GM18858 (cell line): ENCODE measurements around the gene IFI44L.

Experiments
- ATAC-seq: cut with Tn5 transposase; IDR thresholded peaks from one replicate; pipeline ENCODE4 v1.9.1; 2021; ENCODE audit not compliant: unreplicated experiment

IFI44L gene

DNA sequence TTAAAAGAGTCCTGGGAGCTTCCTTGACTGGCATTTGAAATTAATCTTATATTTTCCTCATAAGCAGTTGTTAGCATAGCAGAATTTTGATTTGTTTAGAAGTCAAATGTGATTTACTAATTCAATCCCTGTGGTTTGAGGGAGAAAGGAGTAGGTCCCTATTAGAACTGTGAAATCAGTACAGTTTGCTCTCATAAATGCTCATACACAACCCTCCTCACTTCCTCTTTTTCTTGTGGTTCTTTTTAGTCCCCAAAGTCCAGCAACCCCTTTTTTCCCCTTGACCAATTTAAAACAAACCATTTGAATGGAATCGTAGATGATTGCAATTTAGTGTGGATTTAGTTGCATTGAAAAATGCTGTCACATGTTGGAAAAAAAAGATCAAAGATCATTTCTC, 20.2 kb downstream of the IFI44L start:
- peak; percentile 78 for ATAC-seq

DNA sequence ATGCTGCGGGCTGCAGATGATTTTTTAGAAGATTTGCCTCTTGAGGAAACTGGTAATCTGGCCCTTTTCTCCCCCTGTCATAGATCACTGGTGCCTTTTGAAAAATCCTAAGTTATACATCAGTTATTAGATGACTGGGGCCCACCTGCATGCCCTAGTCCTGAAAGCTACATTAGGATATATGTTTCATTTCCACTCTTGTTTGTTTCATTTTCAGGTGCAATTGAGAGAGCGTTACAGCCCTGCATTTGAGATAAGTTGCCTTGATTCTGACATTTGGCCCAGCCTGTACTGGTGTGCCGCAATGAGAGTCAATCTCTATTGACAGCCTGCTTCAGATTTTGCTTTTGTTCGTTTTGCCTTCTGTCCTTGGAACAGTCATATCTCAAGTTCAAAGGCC, 21.3 kb downstream of the IFI44L start:
- ATAC-seq, result peak; percentile 31

DNA sequence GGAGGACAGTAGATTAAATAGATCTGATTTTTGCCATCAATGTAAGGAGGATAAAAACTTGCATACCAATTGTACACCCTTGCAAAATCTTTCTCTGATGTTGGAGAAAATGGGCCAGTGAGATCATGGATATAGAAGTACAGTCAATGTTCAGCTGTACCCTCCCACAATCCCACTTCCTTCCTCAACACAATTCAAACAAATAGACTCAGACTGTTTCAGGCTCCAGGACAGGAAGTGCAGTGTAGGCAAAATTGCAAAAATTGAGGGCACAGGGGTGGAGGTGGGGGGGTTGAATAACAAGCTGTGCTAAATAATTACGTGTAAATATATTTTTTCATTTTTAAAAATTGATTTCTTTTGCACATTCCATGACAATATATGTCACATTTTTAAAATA, 25.5 kb downstream of the IFI44L start:
- no peak for ATAC-seq

GRCh38 chr1:78647238-78647637, 27.0 kb downstream of the IFI44L start:
- no peak for ATAC-seq

DNA sequence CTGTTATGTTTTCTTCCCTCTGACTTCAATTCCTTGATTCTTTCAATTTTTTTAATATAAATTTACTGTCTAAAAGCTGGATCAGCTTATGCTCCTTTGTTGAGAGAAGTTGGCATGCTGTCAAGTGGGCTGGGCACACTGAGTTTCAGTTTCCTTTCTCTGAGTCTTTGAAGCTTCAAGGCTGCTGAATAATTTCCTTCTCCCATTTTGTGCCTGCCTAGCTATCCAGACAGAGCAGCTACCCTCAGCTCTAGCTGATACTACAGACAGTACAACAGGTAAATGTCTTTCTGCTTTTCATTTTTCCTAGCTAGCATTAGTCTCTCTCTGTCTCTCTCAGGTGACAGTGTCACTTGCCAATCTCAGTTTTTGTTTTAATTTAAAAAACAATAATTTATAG, 29.4 kb downstream of the IFI44L start, which contains the start of gene IFI44:
Gene IFI44, plus strand, starts transcription at position 204 of the 400 bp plus-strand sequence. CDS start 365 bp downstream, outside the sequence.
- ATAC-seq, result peak; percentile 86

DNA sequence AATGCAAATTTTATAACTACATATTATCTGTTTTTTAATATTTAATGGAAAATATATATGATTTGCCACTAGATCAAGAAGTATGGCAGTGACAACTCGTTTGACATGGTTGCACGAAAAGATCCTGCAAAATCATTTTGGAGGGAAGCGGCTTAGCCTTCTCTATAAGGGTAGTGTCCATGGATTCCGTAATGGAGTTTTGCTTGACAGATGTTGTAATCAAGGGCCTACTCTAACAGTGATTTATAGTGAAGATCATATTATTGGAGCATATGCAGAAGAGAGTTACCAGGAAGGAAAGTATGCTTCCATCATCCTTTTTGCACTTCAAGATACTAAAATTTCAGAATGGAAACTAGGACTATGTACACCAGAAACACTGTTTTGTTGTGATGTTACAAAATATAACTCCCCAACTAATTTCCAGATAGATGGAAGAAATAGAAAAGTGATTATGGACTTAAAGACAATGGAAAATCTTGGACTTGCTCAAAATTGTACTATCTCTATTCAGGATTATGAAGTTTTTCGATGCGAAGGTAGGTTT, 29.9 kb downstream of the IFI44L start:
- no peak for ATAC-seq

- peak; percentile 22 for ATAC-seq
Observed at GRCh38 chr1:78651241-78651640, 31.0 kb downstream of the IFI44L start.

- ATAC-seq, result no peak
Observed at GRCh38 chr1:78652019-78652560, 31.8 kb downstream of the IFI44L start.

DNA sequence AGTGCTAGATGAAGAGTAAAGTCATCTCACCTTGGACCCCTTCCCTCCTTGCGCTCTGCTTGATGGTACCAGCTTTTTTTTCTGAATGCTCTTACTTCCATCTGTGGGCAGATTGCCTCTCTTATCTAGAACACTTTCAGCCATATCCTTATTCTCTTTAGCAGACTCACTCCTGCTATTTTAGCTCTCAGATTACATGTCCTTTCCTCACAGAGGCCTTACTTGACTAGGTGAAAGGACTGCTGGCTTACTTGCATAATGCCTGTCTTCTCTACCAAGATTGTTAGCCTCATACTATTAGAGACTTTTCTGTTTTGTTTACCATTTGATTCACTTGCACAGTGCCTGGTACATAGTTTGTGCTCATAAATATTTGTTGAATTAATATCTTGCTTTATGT, 38.7 kb downstream of the IFI44L start:
- no peak for ATAC-seq

DNA sequence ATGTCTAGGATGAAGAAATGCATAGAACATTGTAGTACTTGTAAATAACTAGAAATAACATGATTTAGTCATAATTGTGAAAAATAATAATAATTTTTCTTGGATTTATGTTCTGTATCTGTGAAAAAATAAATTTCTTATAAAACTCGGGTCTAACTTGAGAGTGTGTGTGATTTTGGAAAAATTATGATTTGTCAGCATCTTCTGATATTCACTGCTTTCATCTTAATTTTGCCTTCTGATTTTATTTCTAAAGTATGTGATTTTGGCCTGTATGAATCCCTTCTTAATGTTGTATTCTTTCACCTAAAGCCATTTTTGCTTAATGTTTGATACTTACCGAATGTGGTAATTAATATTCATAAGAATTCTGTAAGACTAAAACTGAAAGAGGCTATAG, 43.7 kb downstream of the IFI44L start:
- ATAC-seq, result no peak

DNA sequence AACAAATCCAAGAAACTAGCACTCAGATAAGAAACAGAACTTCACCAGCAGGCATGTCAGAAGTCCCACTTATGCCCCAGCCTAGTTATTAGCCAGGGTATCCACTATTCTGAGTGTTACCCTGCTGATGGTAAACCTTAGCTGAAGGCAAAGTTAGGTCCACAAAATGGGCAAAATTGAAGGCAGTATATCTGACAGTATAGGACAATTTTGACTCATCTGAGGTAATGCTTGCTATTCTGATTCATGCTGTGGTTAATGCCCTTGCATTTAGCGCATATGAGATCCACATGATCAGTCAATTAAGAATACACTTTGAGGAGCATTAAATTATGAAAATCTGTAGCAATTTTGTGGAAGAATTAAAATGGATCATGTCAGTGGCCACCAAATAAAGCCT, 44.5 kb downstream of the IFI44L start:
- peak; percentile 52 for ATAC-seq

- ATAC-seq, result no peak
Observed at GRCh38 chr1:78665809-78666208, 45.6 kb downstream of the IFI44L start.

GRCh38 chr1:78667939-78668338, 47.7 kb downstream of the IFI44L start:
- no peak for ATAC-seq

DNA sequence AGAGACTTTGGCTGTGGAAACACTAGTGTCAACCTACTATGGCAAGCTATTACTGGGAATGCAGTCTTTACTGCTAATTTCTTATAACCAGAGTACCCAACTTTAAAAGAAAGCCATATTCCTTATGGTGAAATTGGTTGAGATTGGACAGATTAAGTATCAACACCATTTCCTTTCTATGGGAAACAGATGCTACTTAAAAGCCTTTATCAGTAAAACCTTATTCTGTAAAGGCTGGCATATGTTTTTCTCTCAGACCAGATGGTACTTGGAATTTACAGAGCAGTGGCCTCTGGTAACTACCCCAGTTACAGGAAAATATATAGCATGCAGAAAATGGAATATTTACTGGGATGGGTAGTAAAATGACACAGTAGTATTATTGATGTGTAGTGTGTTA, 48.2 kb downstream of the IFI44L start:
- no peak for ATAC-seq

GRCh38 chr1:78672428-78672827, 52.2 kb downstream of the IFI44L start:
- no peak for ATAC-seq

- ATAC-seq, result no peak
Observed at GRCh38 chr1:78673120-78673519, 52.9 kb downstream of the IFI44L start.

GRCh38 chr1:78676347-78676982, 56.2 kb downstream of the IFI44L start:
- no peak for ATAC-seq

DNA sequence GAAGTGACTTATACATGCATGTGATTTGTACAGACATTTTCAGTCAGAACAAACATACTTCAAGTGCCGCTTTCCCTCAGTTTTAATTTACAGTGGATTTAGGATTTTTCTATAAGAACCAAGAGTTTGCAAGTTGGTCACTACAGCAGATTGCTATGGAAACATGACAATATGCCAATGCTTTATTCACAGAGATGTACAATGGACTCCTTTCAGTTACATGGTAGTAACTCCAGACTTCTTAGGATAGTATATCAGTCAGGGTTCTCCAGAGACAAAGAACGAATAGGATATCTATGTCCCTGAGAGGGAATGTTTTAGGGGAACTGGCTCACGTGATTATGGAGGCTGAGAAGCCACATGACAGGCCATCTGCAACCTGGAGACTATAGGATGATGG, 56.7 kb downstream of the IFI44L start:
- ATAC-seq, result no peak

- no peak for ATAC-seq
Observed at GRCh38 chr1:78677788-78678187, 57.5 kb downstream of the IFI44L start.

- ATAC-seq, result peak; percentile 71
Observed at GRCh38 chr1:78678324-78678723, 58.1 kb downstream of the IFI44L start.

DNA sequence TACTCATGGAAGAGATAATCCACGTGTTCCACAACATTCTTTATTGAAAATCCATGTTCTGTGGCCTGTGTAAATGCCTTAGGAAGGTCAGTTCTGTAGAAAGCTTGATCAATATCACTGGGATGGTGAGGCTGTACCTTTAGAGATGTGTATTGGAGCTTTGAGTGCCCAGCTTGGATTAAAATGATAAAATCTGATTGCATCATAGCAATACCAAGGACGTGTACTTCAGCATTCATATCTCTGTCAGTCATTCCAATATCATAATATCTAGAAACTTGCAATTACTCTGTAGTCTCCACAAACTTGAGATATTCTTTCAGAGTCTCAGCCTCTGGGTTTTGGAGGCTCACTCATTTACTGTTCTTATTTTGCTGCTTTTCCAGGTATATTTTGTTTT, 61.0 kb downstream of the IFI44L start:
- ATAC-seq, result no peak

DNA sequence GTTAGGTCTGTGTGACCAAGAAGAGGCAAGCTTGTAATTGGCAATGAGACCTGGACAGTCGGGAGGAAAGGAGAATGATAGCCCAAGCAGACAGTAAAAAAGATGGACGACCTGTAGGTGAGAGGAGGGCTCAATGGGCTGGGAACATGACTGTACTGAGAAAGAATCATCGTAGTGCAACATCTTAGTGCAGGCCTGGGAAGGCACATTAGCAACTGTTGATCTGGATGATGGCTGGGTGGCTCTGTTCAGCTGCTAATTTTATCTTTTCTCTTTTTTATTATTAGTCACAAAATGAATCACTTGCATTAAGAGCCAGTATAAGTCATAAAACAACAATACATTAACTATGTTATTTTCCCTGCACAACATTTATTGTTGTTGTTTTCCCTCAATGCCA, 62.2 kb downstream of the IFI44L start:
- ATAC-seq, result no peak

GRCh38 chr1:78683079-78683478, 62.8 kb downstream of the IFI44L start:
- ATAC-seq, result no peak
